Measurements from ENCODE around the gene SULT4A1.

GRCh38 chr22:43901976-43902643, 39.8 kb upstream of the SULT4A1 start:
- TF ChIP-seq EZH2 (IDR thresholded peaks at IDR 0.05; ENCODE audit: borderline replicate concordance, low read depth, low read length, poor library complexity, severe bottlenecking) (no peak), CTCF (conservative IDR thresholded peaks at IDR 0.05; ENCODE audit: low read depth, low read length) (no peak)
